ENCODE measurements around the gene ADAMTSL3.

- no peak for TF ChIP-seq RXRA (IDR thresholded peaks at IDR 0.05; ENCODE audit: borderline replicate concordance, low read depth)
- TF ChIP-seq CTCF (IDR thresholded peaks at IDR 0.05): no peak
- TF ChIP-seq MAX (IDR thresholded peaks at IDR 0.05; ENCODE audit: low read depth): no peak
- no peak for TF ChIP-seq CHD2 (IDR thresholded peaks at IDR 0.05; ENCODE audit: low read length, partially characterized antibody)
- no peak for TF ChIP-seq FOXM1 (IDR thresholded peaks at IDR 0.05; ENCODE audit: low read depth)
- TF ChIP-seq EP300 (IDR thresholded peaks at IDR 0.05; ENCODE audit: borderline replicate concordance in 1 of 2, low read depth in 1 of 2, low read length in 1 of 2): no peak
- TF ChIP-seq POLR2AphosphoS5 (IDR thresholded peaks at IDR 0.05; ENCODE audit: low read depth, low read length): no peak
- TF ChIP-seq SIN3A (IDR thresholded peaks at IDR 0.05; ENCODE audit: borderline replicate concordance, low read depth, low read length): no peak
- TF ChIP-seq TEAD4 (IDR thresholded peaks at IDR 0.05; ENCODE audit: borderline replicate concordance, insufficient read depth): no peak
- TF ChIP-seq TAF1 (IDR thresholded peaks at IDR 0.05; ENCODE audit: borderline replicate concordance, low read depth, low read length): no peak
- no peak for TF ChIP-seq RAD21 (IDR thresholded peaks at IDR 0.05; ENCODE audit: low read length)
- no peak for TF ChIP-seq RFX5 (IDR thresholded peaks at IDR 0.05; ENCODE audit: low read length)
- no peak for TF ChIP-seq GATA2 (CRISPR knock-in tag; IDR thresholded peaks at IDR 0.05)
- no peak for TF ChIP-seq USF2 (IDR thresholded peaks at IDR 0.05; ENCODE audit: borderline replicate concordance, low read depth, low read length)
Measured at GRCh38 chr15:83784975-83785374, 131.1 kb downstream of the ADAMTSL3 start.

Data from SK-N-SH (cell line).